Caki2 (cell line): ENCODE data around the gene STARD13. TPM values are rescaled to one million over a fixed set of nuclear protein-coding genes. Genes with fewer than 3 reads are reported as not detected.

Source experiments
- DNase-seq: peaks from one replicate; pipeline ENCODE4 v3.0.0-alpha.2; 2015; ENCODE audit warnings: low read depth
- in situ Hi-C: cut with HindIII; loops from 2 replicates; pipeline ENCODE4 v1.10.0; 2016; ENCODE audit warnings: low sequenced_read_pairs, low pct_unique_long_range_greater_than_20kb, mixed read lengths
- total RNA-seq: library from RNA; depleted of rRNA; stranded (reverse); fragments of >200 nt; shearing (Covaris generic); gene quantifications from 2 replicates; pipeline ENCODE4 v1.2.3, GENCODE V29; 2014; ENCODE audit warnings: low replicate concordance

The STARD13 gene
- total RNA-seq, 1 experiment from 2014 or later: 9.3 TPM

- in situ Hi-C loops: no loop called here
- no peak for DNase-seq
Measured at GRCh38 chr13:33123066-33123859, 162.3 kb downstream of the STARD13 start.

- no peak for DNase-seq
- in situ Hi-C loops: no loop called here
Measured at GRCh38 chr13:33119856-33120543, 165.6 kb downstream of the STARD13 start.

GRCh38 chr13:33119022-33119781 lies 166.4 kb downstream of the STARD13 start:
- DNase-seq: no peak
- in situ Hi-C loops: no loop called here

DNA sequence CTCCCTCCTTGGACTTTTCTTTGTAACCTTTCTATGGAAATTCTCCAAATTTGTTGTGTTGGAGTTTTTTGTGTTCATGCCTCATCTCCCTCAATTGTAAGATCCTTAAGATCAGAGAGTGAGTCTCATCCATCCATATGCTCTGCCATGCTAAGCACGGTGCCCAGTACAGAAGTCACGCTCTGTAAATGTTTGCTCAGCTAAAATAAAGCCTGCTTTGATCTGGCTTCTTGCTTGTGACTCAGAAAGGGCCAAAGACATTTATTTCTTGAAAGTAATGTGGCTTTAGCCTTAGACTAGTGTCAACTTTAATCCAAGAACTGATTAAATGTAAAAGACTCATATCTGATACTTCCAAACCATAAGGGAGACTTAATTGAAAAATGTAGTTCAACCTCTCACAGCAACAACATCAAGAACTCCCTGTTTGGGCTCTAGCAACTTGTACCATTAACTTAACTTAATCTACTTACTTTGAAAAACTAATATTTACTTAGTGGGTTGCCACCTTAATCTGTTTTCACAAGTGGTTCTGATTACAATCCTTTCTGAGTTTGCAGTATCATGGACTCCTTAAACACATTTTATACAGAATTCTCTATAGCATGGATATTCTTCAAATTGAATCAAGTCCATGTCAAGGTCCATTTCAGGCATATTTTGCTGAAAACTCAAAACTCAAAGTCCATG lies 169.1 kb downstream of the STARD13 start:
- DNase-seq: no peak
- in situ Hi-C loops: no loop called here

- in situ Hi-C loops: no loop called here
- no peak for DNase-seq
Measured at GRCh38 chr13:33115274-33115673, 170.3 kb downstream of the STARD13 start.

DNA sequence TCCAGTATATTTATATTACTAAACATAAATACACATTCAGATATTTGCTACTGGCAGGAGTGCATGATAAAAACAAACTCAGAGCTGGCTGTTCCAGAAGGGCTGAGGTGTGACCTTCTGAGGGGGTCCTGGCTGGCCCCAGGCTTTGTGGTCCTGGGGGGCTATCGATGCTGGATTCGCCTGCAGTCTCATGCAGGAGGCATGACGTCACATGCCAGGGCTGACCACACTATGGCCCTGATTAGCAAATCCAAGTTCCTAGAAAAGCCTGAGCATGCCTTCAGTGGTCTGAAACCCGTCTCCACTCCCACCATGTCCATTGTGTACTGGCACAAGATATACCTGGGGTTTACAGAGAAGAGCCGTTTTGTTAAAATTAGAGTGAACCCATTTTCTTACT lies 171.4 kb downstream of the STARD13 start:
- no peak for DNase-seq
- in situ Hi-C loops: no loop called here

DNA sequence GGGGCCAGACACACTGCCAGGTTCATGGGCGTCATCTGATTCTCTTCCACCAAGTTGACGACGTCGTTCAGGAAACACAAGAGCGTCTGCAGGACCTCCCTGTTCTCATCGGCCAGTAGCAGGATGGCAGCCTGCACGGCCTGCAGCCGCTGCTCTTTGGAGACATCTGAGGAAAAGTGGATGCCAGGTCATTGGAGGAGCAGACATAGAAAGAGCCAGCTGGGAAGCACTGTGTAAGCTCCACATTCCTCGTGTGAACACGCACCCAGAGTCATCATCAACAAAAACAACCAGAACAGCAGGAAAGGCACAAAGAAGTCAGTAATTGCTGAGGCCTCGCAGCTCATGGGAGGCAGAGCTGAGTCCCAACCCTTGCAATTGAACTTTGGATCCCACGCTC lies 172.8 kb downstream of the STARD13 start:
- in situ Hi-C loops: no loop called here
- DNase-seq: no peak

DNA sequence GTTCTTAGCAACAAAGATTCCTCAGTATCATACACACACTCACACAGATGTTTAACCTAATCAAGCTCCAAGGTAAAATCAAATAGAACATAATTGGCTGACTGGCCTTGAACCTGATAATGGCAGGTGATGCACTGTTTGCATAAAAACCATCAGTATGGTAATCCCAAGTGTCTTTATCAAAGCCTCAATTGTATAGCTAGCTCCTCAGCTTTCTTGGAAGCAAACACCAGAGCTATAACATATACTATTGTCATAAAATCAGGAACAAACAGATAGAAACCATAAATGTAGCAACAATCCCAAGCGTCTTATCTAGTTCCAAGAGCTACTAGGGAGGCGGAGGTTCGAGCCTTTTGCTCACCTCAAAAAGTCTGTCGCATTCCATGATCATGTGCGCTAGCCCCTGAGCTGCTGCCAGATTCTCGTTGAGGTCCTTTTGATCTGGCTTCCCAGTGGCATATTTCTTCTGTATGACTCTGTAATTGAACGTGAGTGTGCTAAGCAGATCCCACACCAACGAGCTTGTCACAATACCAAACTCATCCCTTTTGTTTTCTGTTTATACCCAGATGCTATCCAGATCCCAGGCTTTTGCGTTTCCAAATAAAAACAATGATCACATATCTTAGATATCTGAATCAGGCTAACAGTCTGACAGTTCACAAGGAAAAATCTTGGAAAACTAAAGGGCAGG lies 174.0 kb downstream of the STARD13 start:
- no peak for DNase-seq
- in situ Hi-C loops: no loop called here

DNA sequence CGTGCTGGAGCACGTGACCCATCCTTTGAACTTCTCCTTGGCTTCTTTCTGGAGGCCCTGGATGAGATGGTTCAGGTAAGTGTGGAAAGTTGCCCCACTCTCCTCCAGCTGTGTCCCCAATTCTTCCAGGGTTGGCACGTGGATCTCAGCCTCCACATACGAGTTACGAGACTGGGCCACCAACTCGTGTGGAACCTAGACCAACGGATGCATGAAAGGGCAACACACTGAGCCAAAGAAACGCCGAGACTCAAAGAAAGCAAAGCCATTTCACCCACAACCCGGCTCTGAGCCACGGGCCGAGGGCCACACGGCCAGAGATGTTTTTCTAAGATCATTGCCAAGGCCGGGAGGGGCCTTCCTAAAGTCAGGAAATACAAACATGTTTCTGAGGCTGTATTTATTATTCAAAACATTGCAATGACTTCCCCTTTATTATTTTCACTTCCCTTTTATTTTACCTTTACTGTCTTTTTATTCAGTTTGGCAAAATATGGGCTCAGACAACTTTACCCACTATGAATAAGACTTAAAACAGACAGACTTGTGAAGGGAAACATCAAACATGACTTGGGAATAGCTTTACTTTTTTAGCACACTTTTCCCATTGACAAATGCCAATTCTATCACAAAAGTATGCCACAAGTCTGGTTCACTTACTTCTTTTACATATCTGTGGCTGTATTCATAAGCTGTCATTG lies 174.7 kb downstream of the STARD13 start:
- DNase-seq: no peak
- in situ Hi-C loops: no loop called here

- in situ Hi-C loops: no loop called here
- DNase-seq: no peak
Measured at GRCh38 chr13:33110386-33110712, 175.2 kb downstream of the STARD13 start.

GRCh38 chr13:33109801-33110200 lies 175.8 kb downstream of the STARD13 start:
- no peak for DNase-seq
- in situ Hi-C loops: no loop called here

DNA sequence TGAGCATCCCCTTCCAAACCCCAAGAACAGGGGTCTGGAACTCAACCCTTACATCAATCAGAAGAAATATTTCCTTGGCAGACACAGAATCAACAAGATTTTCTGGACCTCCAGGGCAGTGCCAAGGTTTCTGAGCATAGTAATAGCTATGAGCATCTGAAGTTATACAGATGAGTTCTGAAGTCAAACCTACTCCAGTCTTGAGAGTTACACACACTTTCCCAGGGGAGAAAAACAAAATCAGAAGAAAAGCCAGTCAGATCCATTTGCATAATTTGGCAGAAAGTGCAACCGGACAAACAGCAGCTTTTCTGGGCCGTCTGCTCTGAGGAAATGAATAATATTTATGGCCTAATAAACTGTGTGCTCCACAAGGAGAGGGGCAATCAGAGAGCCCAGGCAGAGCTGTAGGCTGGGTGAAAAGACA lies 176.3 kb downstream of the STARD13 start:
- in situ Hi-C loops: no loop called here
- DNase-seq: no peak

DNA sequence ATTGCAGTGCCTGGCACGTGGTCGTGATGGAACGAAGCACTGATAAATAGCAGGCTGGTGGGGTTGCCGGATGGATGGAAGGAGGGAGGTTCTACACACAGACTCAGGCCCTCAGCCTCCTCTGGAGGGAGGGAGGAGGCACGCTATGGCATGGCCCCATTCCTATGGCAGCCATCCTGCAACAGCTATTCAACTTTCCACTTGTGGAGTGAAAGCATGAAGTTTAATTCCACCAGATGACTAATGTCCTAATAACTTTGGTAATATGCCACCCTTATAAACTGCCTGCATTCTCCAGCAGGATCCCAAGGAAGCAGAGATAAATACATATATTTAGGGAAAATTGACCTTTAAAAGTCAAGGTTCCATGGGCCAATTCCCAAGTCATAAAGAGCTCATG lies 176.9 kb downstream of the STARD13 start:
- DNase-seq: no peak
- in situ Hi-C loops: no loop called here

DNA sequence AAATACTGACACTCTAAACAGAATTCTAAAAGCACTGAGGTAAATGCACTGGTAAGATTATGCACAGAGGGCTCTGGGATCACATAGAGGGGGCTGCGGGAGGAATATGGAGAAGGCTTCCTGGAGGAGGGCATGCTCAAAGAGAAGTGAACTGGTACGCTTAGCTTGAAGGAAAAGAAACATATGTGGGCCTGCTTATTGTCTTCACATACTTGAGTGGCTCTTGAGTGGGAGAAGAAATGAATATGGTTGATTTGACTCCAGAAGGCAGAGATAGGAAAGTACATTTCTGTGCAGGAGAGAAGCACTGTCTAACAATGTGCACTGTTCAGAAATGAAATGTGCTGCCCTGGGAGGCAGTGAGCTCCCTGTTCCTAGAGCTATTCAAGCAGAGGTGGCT lies 178.2 kb downstream of the STARD13 start:
- no peak for DNase-seq
- in situ Hi-C loops: no loop called here

- DNase-seq: no peak
- in situ Hi-C loops: no loop called here
Measured at GRCh38 chr13:33106656-33107360, 178.7 kb downstream of the STARD13 start.

DNA sequence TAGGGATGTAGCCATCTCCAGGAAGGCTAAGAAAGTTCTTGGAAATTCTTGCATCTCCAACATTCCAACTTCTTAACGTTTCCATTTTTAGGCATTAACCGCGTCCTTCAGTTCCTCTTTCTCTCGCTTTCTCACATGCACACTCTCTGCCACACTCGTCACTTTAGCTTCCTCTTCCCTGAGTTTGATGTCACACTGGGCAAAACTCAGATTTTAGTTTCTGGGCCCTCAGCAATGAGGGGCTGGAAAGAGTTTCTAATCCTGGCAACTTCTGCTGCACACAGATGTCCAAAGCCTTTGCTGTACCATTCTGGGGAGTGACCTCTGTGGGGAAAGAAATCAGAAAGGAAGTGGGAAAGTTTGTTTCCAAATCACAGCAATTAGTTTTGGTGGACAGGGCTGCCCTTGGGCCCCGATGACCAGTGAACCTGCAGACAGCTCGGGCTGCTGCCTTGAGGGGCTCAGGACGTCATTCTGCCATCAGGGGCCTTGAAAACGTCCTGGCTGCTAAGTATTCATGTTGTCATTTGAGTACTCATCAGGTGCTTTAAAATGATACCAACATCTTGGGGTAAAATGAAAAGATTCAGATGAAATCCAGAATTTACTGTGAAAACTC lies 180.1 kb downstream of the STARD13 start:
- in situ Hi-C loops: no loop called here

DNA sequence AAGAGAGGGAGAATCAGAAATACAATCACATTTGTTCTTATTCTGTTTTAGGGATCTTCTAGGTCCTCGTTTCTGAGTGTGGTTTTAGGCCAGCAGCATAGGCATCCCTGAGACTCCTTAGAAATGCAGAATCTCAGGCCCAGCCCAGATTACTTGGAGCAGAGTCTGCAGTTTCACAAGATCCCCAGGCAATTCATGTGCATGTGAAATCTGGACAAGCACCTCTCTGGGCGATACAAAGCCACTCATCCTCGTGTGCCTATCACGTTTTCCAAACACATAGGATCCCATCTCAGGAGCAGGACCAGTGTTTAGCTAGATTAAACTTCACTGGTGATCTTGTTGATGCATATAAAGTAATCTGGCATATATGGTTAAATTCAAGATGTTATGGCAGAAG lies 182.1 kb downstream of the STARD13 start:
- no peak for DNase-seq
- in situ Hi-C loops: no loop called here

More for the DNA sequence above, 180.1 kb downstream of the STARD13 start:
- DNase-seq: no peak
